Measurements from ENCODE around the gene DAP.

GRCh38 chr5:10645146-10645545 lies 115.9 kb downstream of the DAP start:
- TF ChIP-seq YY1 (IDR thresholded peaks at IDR 0.05; ENCODE audit: insufficient read depth, insufficient read length) (no peak), ZNF274 (IDR thresholded peaks at IDR 0.05; ENCODE audit: low read depth, low read length) (no peak), SUZ12 (IDR thresholded peaks at IDR 0.05; ENCODE audit: extremely low read depth, insufficient read depth, insufficient read length) (no peak)

Measured in NT2/D1 (cell line).